Right lobe of liver (tissue), 6 donors: ENCODE measurements around the gene ING5. TPM values are rescaled to one million over a fixed set of nuclear protein-coding genes. Genes with fewer than 3 reads are reported as not detected.

Experiments
- ATAC-seq, 4 donors: fragments of 200-7000 bp; cut with Tn5 transposase; one replicate each; pipeline ENCODE4 v1.9.1; 2020; ENCODE audit warnings: mild to moderate bottlenecking in 4 of 4, moderate library complexity in 4 of 4
- DNase-seq, 3 donors: peaks; one replicate each; pipeline ENCODE4 v3.0.0-alpha.2; 2020
- H3K27ac ChIP-seq, 3 donors: fragments of 200-600 bp; one replicate each; pipeline ENCODE4 v1.8.0; 2022
- H3K27me3 ChIP-seq, 2 donors: fragments of 200-600 bp; one replicate each; pipeline ENCODE4 v1.8.0; 2022
- H3K36me3 ChIP-seq, 4 donors: fragments of 200-600 bp; sonication (generic) in 1 of 4; one replicate each; pipeline versions ENCODE4 v1.5.1 to v1.8.0; 2017 to 2022; ENCODE audit warnings: control low read depth in 1 of 4
- H3K4me1 ChIP-seq, 4 donors: fragments of 200-600 bp; sonication (generic) in 1 of 4; one replicate each; pipeline versions ENCODE4 v1.5.1 to v1.8.0; 2017 to 2022; ENCODE audit warnings: control low read depth in 1 of 4
- H3K4me3 ChIP-seq, 3 donors: fragments of 200-600 bp; one replicate each; pipeline ENCODE4 v1.8.0; 2022
- H3K9me3 ChIP-seq, 4 donors: fragments of 200-600 bp; sonication (generic) in 1 of 4; one replicate each; pipeline versions ENCODE4 v1.5.1 to v1.8.0; 2017 to 2022; ENCODE audit warnings: control low read depth in 1 of 4
- CTCF ChIP-seq, 4 donors: fragments of 200-600 bp in 3 of 4; fragments of 450-650 bp in 1 of 4; IDR thresholded peaks; one replicate each; pipeline versions ENCODE4 v1.5.1 to v1.8.0; 2016 to 2022; ENCODE audit warnings: antibody characterized with exemption in 4 of 4, mild to moderate bottlenecking in 2 of 4
- POLR2A ChIP-seq: fragments of 450-650 bp; IDR thresholded peaks from one replicate; pipeline ENCODE4 v1.6.1; 2017; ENCODE audit warnings: antibody characterized with exemption, mild to moderate bottlenecking
- WGBS: methylation state at CpG from one replicate; pipeline ENCODE4 v1.1.6; 2018; ENCODE audit warnings: low coverage, low lambda C conversion rate; ENCODE audit not compliant: insufficient coverage; ENCODE audit errors: missing lambda C conversion rate; 5-methylcytosine and 5-hydroxymethylcytosine counted together
- intact Hi-C, 2 donors: fragments of 100-400 bp; cut with DNase I; formaldehyde crosslinking; loops; one replicate each; pipeline versions ENCODE4 v1.11.2 to v1.14.1; 2022
- total RNA-seq, 6 experiments: library from RNA; depleted of rRNA in 2 of 6; stranded (reverse); fragments of >200 nt in 2 of 6; fragmentation: NEBNext Ultra II Directional in 3 of 6; extraction: Animal tissue kit (Norgen Biotek cat#: 25700) in 3 of 6; gene quantifications; one replicate each; pipeline versions ENCODE4 v1.1.0 to v1.2.4, GENCODE V29; 2016 to 2023
- donor health status: DM: no; HTN: yes; CAD: no.
- donor health status: DM: no; HTN: no; CAD: no.
- donor health status: DM: no; HTN: no; CAD: no.
- donor health status: DM: no; HTN: yes; CAD: no.
- donor health status: DM: no; HTN: yes; CAD: no.

ING5 gene
- total RNA-seq, 6 experiments from 2014 or later, result 8.2 to 20.3 (median 13.0) TPM

DNA sequence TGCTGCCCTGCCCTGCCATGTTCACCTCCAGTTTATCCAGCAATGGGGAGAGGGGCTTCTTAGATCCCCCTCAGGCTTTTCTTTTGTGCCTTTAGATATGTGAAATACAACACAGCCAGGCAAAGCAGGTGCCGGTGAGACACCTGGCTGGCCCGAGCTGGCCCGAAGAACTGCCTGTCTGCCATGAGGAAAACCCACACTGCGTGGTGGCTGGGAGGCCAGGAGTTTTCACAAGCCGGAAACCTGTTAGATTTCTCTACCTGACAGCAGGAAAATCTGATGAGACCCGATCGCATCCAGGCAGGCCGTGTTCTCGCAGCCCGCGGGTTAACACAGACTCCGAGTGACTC lies 69.1 kb downstream of the ING5 start:
- peaks cover 0 to 45% (median 15%) of the 10 kb centered on the region in 4 donors for H3K4me1 ChIP-seq
- H3K36me3 ChIP-seq, result no peaks in the 10 kb centered on the region
- H3K27me3 ChIP-seq, result no peaks in the 10 kb centered on the region
- no peaks in the 10 kb centered on the region for H3K9me3 ChIP-seq
- WGBS, result 100% methylated on average over 3 of the region's 12 CpGs
- H3K27ac ChIP-seq, result peak overlapping the region in 2 of 3 donors; percentile 40 to 56
- intact Hi-C loops, result no loop called here
- ATAC-seq (no peak), DNase-seq (no peak)
- H3K4me3 ChIP-seq, result no peak overlapping the region
- TF ChIP-seq POLR2A (no peak), CTCF (IDR thresholded peaks at IDR 0.05) (no peak)

DNA sequence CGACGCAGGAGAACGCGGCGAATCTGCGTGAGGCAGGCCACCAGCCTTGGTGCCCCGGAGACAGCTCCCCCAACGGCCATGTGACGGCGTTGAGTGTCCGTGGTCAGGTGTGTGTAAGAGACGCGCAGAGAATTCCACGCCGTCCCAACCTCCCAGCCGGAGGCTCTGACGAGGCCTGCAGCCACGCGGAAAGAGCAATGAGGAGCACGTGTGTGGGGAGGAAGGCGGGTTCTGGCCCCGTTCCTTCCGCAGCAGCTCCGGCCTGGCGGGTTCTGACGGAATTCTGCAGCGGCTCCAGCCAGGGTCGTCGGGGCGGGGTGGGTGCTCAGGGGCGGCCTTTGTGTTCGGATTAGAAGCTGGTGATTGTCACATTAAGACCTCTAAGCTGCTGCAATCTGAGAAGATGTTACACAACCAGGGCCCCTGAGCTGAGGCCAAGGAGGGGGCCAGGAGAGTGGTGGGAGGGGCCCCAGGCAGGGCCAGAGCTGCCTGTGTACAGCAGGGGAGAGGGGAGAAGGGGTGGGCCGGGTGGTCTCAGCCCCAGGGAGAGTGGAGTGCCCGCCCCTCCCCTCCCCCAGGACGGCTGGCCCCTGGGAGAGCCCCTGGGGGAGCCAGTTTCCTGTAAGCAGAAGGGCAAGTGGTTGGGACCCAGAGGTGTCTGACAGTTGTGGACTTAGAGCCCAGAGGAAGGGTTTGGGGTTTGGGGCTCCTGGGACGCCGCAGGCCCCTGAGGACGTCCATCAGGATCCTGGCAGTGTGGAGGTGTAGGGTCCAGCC lies 69.6 kb downstream of the ING5 start:
- H3K27ac ChIP-seq, result no peak overlapping the region
- peak in 1 of 4 donors; percentile 1 for ATAC-seq
- 88% methylated on average over 9 of the region's 38 CpGs for WGBS
- no peaks in the 10 kb centered on the region for H3K36me3 ChIP-seq
- peak in 1 of 3 donors; percentile 44 for DNase-seq
- peaks cover 0 to 45% (median 15%) of the 10 kb centered on the region in 4 donors for H3K4me1 ChIP-seq
- no peaks in the 10 kb centered on the region for H3K27me3 ChIP-seq
- no peak for TF ChIP-seq POLR2A
- no peak for TF ChIP-seq CTCF (IDR thresholded peaks at IDR 0.05)
- intact Hi-C loops, result no loop called here
- no peaks in the 10 kb centered on the region for H3K9me3 ChIP-seq
- H3K4me3 ChIP-seq, result no peak overlapping the region

DNA sequence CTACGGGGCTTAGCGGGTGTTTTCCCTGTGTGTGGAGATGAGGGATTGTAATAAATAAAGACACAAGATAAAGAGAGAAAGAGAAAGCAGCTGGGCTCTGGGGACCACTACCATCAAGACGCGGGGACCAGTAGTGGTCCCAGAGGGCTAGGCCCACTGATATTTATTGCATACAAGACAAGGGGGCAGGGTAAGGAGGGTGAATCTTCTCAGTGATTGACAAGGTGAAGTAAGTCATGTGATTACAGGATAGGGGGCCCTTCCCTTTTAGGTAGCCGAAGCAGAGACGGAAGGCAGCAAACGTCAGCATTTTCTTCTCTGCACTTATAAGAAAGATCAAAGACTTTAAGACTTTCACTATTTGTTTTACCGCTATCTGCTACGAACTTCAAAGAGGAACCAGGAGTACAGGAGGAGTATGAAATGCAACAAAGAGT lies 70.2 kb downstream of the ING5 start:
- TF ChIP-seq CTCF (IDR thresholded peaks at IDR 0.05) (no peak), POLR2A (no peak)
- Histone ChIP-seq H3K4me1 (peaks cover 0 to 45% (median 15%) of the 10 kb centered on the region in 4 donors), H3K9me3 (no peaks in the 10 kb centered on the region), H3K4me3 (no peak overlapping the region), H3K27ac (no peak overlapping the region), H3K36me3 (no peaks in the 10 kb centered on the region), H3K27me3 (no peaks in the 10 kb centered on the region)
- DNase-seq, result no peak
- ATAC-seq, result no peak
- WGBS, result 47% methylated on average over 9 of the region's 9 CpGs
- intact Hi-C loops, result no loop called here

DNA sequence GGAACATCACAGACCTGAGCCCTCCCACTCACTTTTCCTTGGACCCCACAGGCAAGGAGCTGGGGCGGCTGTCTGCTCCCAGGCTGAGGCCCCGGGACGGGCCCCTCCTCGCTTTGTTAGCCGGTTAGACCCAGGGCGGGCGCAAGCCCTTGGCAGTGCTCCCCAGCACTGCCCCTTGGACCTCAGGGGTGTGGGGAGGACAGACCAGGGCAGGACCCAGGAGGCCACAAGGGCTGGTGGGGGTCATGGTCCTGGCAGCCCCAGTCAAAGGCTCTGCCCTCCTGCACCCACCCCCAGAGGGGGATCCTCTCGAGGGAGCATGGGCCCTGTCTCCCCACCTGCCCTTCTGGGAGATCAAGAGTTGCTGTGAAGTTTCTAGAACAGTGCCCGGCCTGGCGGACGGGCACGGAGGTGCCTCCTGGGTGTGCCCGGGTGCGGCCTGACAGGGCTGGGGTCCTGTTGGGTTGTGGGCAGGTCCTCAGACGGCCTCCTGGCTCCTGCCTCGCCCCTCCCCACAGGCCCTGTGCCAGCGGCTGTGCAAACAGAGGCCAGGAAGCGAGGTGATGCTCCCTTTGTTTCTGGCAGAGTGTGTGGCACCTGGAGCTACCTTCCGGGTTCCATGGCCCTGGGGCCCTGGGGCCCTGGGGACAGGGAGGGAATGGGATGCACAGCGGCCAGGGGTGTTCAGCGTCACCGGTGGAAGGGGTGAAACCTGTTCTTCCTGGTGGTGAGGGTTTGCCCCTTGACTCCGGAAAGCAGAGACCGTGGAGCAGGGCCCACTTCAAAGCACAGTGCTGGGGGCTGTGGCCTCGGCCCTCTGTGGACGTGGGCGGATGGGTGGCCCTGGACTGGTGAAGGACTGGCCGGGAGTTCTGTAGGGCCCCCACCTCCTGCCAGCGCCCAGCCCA lies 71.9 kb downstream of the ING5 start:
- DNase-seq (peak in 2 of 3 donors; percentile 18 to 61), ATAC-seq (peak in 3 of 4 donors; percentile 31 to 53 (median 37))
- H3K4me1 ChIP-seq, result peaks cover 0 to 45% (median 15%) of the 10 kb centered on the region in 4 donors
- H3K4me3 ChIP-seq, result no peak overlapping the region
- no peaks in the 10 kb centered on the region for H3K9me3 ChIP-seq
- WGBS, result 14% methylated on average over 4 of the region's 29 CpGs
- intact Hi-C loops, result no loop called here
- TF ChIP-seq CTCF (IDR thresholded peaks at IDR 0.05) (no peak), POLR2A (no peak)
- H3K27ac ChIP-seq, result no peak overlapping the region
- no peaks in the 10 kb centered on the region for H3K36me3 ChIP-seq
- H3K27me3 ChIP-seq, result no peaks in the 10 kb centered on the region
